SU-DHL-6 (cell line): ENCODE measurements around the gene KRT32.

Experiments used
- H2AFZ ChIP-seq: fragments of 200-600 bp; sonication (generic); 2 replicates; pipeline ENCODE4 v1.6.1; 2014; ENCODE audit warnings: low read depth, mild to moderate bottlenecking, moderate library complexity, mixed read lengths, antibody characterized with exemption, low read length; ENCODE audit not compliant: severe bottlenecking
- H3F3A ChIP-seq: fragments of 200-600 bp; shearing (Covaris generic); 2 replicates; pipeline ENCODE4 v1.6.0; 2016; ENCODE audit warnings: antibody characterized with exemption, mild to moderate bottlenecking; ENCODE audit not compliant: insufficient read depth
- H3K27ac ChIP-seq: fragments of 200-600 bp; sonication (generic); 2 replicates; pipeline ENCODE4 v1.5.1; 2016; ENCODE audit warnings: low read depth, mild to moderate bottlenecking, low read length, moderate library complexity, mixed read lengths
- H3K27me3 ChIP-seq: fragments of 200-600 bp; sonication (generic), shearing (Covaris generic); 2 replicates; pipeline ENCODE4 v1.6.0; 2014; ENCODE audit warnings: mild to moderate bottlenecking, low read length
- H3K36me3 ChIP-seq: fragments of 200-600 bp; sonication (generic); 2 replicates; pipeline ENCODE4 v1.6.1; 2014; ENCODE audit warnings: mild to moderate bottlenecking, low read length, mixed read lengths
- H3K4me2 ChIP-seq: fragments of 300-600, 200-600 bp; shearing (Covaris generic), sonication (generic); 2 replicates; pipeline ENCODE4 v1.6.0; 2014; ENCODE audit warnings: low read length, low read depth, mild to moderate bottlenecking; ENCODE audit not compliant: poor library complexity, severe bottlenecking
- H3K4me3 ChIP-seq: fragments of 200-600 bp; sonication (generic); 2 replicates; pipeline ENCODE4 v1.5.1; 2014; ENCODE audit warnings: antibody characterized with exemption, low read length, mild to moderate bottlenecking, mixed read lengths; ENCODE audit not compliant: insufficient read depth, poor library complexity, severe bottlenecking
- H3K79me2 ChIP-seq: fragments of 200-600 bp; sonication (generic); 2 replicates; pipeline ENCODE4 v1.6.1; 2014; ENCODE audit warnings: mild to moderate bottlenecking, low read length, moderate library complexity; ENCODE audit not compliant: insufficient read depth
- H3K9ac ChIP-seq: fragments of 200-600 bp; sonication (generic); 2 replicates; pipeline ENCODE4 v1.7.0; 2014; ENCODE audit warnings: mild to moderate bottlenecking, low read length
- H3K9me2 ChIP-seq: fragments of 200-600 bp; sonication (generic); replicated peaks from 2 replicates; pipeline ENCODE4 v1.6.1; 2014; ENCODE audit warnings: low read length; ENCODE audit not compliant: insufficient read depth
- H3K9me3 ChIP-seq: fragments of 200-600 bp; sonication (generic); 2 replicates; pipeline ENCODE4 v1.6.1; 2014; ENCODE audit warnings: low read length, mixed read lengths; ENCODE audit not compliant: insufficient read depth
- H4K20me1 ChIP-seq: fragments of 200-600 bp; sonication (generic); 2 replicates; pipeline ENCODE4 v1.6.1; 2014; ENCODE audit warnings: low read depth, mild to moderate bottlenecking, antibody characterized with exemption, low read length, moderate library complexity, mixed read lengths
- CTCF ChIP-seq: fragments of 200-600 bp; sonication (generic); IDR thresholded peaks from one replicate; pipeline ENCODE4 v1.5.1; 2017; ENCODE audit warnings: antibody characterized with exemption, mild to moderate bottlenecking, low read length, moderate library complexity; ENCODE audit not compliant: insufficient read depth, poor library complexity, severe bottlenecking
- EZH2phosphoT487 ChIP-seq: fragments of 200-600 bp; sonication (generic), shearing (Covaris generic); conservative IDR thresholded peaks from 2 replicates; pipeline ENCODE4 v1.6.1; 2018; ENCODE audit warnings: mild to moderate bottlenecking, antibody characterized with exemption, low read length, moderate library complexity, mixed read lengths

Gene KRT32

GRCh38 chr17:41452281-41452680 lies 14.9 kb downstream of the KRT32 start:
- no peak overlapping the region for H3K4me2 ChIP-seq
- H3K9me3 ChIP-seq: no peaks in the 10 kb centered on the region
- no peak overlapping the region for H3K4me3 ChIP-seq
- H3K9me2 ChIP-seq: no peaks in the 10 kb centered on the region
- H2AFZ ChIP-seq: no peak overlapping the region
- H3K36me3 ChIP-seq: no peaks in the 10 kb centered on the region
- H3K27ac ChIP-seq: no peak overlapping the region
- no peaks in the 10 kb centered on the region for H3K79me2 ChIP-seq
- TF ChIP-seq CTCF: no peak
- TF ChIP-seq EZH2phosphoT487: no peak
- no peak overlapping the region for H3K9ac ChIP-seq
- no peaks in the 10 kb centered on the region for H3F3A ChIP-seq
- H3K27me3 ChIP-seq: no peaks in the 10 kb centered on the region
- no peaks in the 10 kb centered on the region for H4K20me1 ChIP-seq

GRCh38 chr17:41451154-41451728 lies 15.9 kb downstream of the KRT32 start:
- H4K20me1 ChIP-seq: no peaks in the 10 kb centered on the region
- H3K9me2 ChIP-seq: no peaks in the 10 kb centered on the region
- no peak overlapping the region for H3K4me3 ChIP-seq
- no peaks in the 10 kb centered on the region for H3F3A ChIP-seq
- H3K36me3 ChIP-seq: no peaks in the 10 kb centered on the region
- H3K79me2 ChIP-seq: no peaks in the 10 kb centered on the region
- no peak overlapping the region for H3K9ac ChIP-seq
- no peak for TF ChIP-seq EZH2phosphoT487
- TF ChIP-seq CTCF: no peak
- H3K27ac ChIP-seq: no peak overlapping the region
- no peak overlapping the region for H3K4me2 ChIP-seq
- no peaks in the 10 kb centered on the region for H3K9me3 ChIP-seq
- H3K27me3 ChIP-seq: no peaks in the 10 kb centered on the region
- no peak overlapping the region for H2AFZ ChIP-seq

- no peak overlapping the region for H3K4me3 ChIP-seq
- H3K9ac ChIP-seq: no peak overlapping the region
- no peaks in the 10 kb centered on the region for H4K20me1 ChIP-seq
- H3K9me2 ChIP-seq: no peaks in the 10 kb centered on the region
- no peaks in the 10 kb centered on the region for H3K27me3 ChIP-seq
- no peak overlapping the region for H2AFZ ChIP-seq
- H3K79me2 ChIP-seq: no peaks in the 10 kb centered on the region
- no peak overlapping the region for H3K4me2 ChIP-seq
- H3K9me3 ChIP-seq: no peaks in the 10 kb centered on the region
- TF ChIP-seq EZH2phosphoT487 (no peak), CTCF (no peak)
- H3K27ac ChIP-seq: no peak overlapping the region
- no peaks in the 10 kb centered on the region for H3K36me3 ChIP-seq
- no peaks in the 10 kb centered on the region for H3F3A ChIP-seq
These were observed 18.2 kb downstream of the KRT32 start for GRCh38 chr17:41449008-41449407.
